Ovary (tissue), 9 donors: ENCODE results near the gene PDE4D. TPM values are rescaled to one million over a fixed set of nuclear protein-coding genes. Genes with fewer than 3 reads are reported as not detected.

ENCODE experiments used
- DNase-seq, 5 donors: peaks; one replicate each; pipeline ENCODE4 v3.0.0-alpha.2; 2019 to 2020
- H3K27ac ChIP-seq, 2 donors: fragments of 200-600 bp; one replicate each; pipeline versions ENCODE4 v1.5.1 to v1.8.0; 2019 to 2022
- H3K27me3 ChIP-seq: fragments of 200-600 bp; one replicate; pipeline ENCODE4 v1.8.0; 2022
- H3K36me3 ChIP-seq: fragments of 200-600 bp; sonication (generic); one replicate; pipeline ENCODE4 v1.5.1; 2019
- H3K4me1 ChIP-seq: one replicate; pipeline ENCODE4 v1.8.1; 2013; ENCODE audit warnings: mild to moderate bottlenecking, moderate library complexity; ENCODE audit not compliant: insufficient read depth
- H3K4me3 ChIP-seq: fragments of 200-600 bp; sonication (generic); one replicate; pipeline ENCODE4 v1.5.1; 2017
- H3K9me3 ChIP-seq, 2 donors: fragments of 200-600 bp in 1 of 2; sonication (generic) in 1 of 2; one replicate each; pipeline versions ENCODE4 v1.5.1 to v1.8.1; 2013 to 2019; ENCODE audit warnings: mild to moderate bottlenecking in 1 of 2, moderate library complexity in 1 of 2
- EP300 ChIP-seq: sonication (generic); formaldehyde crosslinking; IDR thresholded peaks from one replicate; pipeline ENCODE4 v1.6.1; 2017; ENCODE audit warnings: antibody characterized with exemption
- POLR2A ChIP-seq: fragments of 450-650 bp; IDR thresholded peaks from one replicate; pipeline ENCODE4 v1.6.1; 2017; ENCODE audit warnings: antibody characterized with exemption, mild to moderate bottlenecking, moderate library complexity
- WGBS, 3 donors: extraction: QIAGEN DNeasy Blood & Tissue Kit in 1 of 3; methylation state at CpG; one replicate each; pipeline versions ENCODE4 v1.1.5 to v1.1.7; 2013 to 2017; 5-methylcytosine and 5-hydroxymethylcytosine counted together
- intact Hi-C, 4 donors: fragments of 100-400 bp; cut with DNase I; formaldehyde crosslinking; loops; one replicate each; pipeline versions ENCODE4 v1.11.0 to v1.15.1; 2022 to 2023
- polyA plus RNA-seq, 2 donors: library from polyadenylated mRNA; stranded (reverse); fragments of 200-250 nt in 1 of 2; fragments of 350-450 nt in 1 of 2; fragmentation: Illumina TruSeq in 1 of 2; extraction: RNeasy Lipid Tissue Mini Kit (QIAGEN cat#74804) in 1 of 2; gene quantifications; one replicate each; pipeline ENCODE4 v1.2.3, GENCODE V29; 2013 to 2014
- total RNA-seq, 7 donors: library from RNA; depleted of rRNA in 2 of 7; stranded (reverse); fragments of >200 nt in 2 of 7; fragmentation: NEBNext Ultra II Directional in 3 of 7; extraction: Animal tissue kit (Norgen Biotek cat#: 25700) in 3 of 7; gene quantifications; one replicate each; pipeline versions ENCODE4 v1.1.0 to v1.2.4, GENCODE V29; 2016 to 2023
- TF ChIP-seq, protein P1 (sequence below), 3 donors: fragments of 450-650 bp in 2 of 3; fragments of 200-600 bp in 1 of 3; IDR thresholded peaks; one replicate each; pipeline versions ENCODE4 v1.5.1 to v1.8.0; 2016 to 2022; ENCODE audit warnings: antibody characterized with exemption in 3 of 3, mild to moderate bottlenecking in 1 of 3
- donor health status: DM: no; HTN: no; CAD: no; lungs with moderate emphysema.
- donor health status: DM: no; HTN: no; CAD: no.
- donor health status: Bipolar disorder and iron deficiency.
- donor health status: DM: yes; HTN: yes; CAD: no.
- donor health status: DM: no; HTN: no; CAD: no.
- donor health status: DM: yes; HTN: yes; CAD: no.

Gene PDE4D
- total and polyA plus RNA-seq, 9 donors = 1.3 to 67.6 (median 8.4) TPM

DNA sequence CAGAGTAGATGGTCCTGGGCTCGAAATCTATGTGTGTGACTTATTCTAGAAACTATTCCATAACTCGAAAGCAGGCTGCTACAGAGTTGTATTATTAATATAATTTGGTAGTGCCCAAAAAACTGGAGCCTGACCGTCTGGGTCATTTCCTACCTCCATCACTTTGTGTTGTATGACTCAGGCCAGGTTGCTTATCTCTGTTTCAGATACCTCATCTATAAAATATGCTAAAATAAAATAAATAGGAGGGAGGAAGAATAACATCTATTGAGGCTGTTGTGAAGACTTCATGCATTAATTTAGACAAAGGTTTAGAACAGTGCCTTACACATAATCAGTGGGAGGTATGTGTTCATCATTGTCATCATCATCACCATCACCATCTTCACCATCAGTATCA, 57.7 kb downstream of the PDE4D start:
- Histone ChIP-seq H3K36me3 (no peaks in the 10 kb centered on the region), H3K4me1 (no peaks in the 10 kb centered on the region), H3K4me3 (no peak overlapping the region), H3K27me3 (no peaks in the 10 kb centered on the region), H3K27ac (no peak overlapping the region), H3K9me3 (no peaks in the 10 kb centered on the region)
- WGBS, 3 donors = 65 to 78% (median 74%) methylated on average over 3 of the region's 3 CpGs
- DNase-seq = no peak
- no peak for TF ChIP-seq POLR2A
- TF ChIP-seq, protein P1, sequence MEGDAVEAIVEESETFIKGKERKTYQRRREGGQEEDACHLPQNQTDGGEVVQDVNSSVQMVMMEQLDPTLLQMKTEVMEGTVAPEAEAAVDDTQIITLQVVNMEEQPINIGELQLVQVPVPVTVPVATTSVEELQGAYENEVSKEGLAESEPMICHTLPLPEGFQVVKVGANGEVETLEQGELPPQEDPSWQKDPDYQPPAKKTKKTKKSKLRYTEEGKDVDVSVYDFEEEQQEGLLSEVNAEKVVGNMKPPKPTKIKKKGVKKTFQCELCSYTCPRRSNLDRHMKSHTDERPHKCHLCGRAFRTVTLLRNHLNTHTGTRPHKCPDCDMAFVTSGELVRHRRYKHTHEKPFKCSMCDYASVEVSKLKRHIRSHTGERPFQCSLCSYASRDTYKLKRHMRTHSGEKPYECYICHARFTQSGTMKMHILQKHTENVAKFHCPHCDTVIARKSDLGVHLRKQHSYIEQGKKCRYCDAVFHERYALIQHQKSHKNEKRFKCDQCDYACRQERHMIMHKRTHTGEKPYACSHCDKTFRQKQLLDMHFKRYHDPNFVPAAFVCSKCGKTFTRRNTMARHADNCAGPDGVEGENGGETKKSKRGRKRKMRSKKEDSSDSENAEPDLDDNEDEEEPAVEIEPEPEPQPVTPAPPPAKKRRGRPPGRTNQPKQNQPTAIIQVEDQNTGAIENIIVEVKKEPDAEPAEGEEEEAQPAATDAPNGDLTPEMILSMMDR (IDR thresholded peaks at IDR 0.05) = no peak
- intact Hi-C loops = no loop called here

DNA sequence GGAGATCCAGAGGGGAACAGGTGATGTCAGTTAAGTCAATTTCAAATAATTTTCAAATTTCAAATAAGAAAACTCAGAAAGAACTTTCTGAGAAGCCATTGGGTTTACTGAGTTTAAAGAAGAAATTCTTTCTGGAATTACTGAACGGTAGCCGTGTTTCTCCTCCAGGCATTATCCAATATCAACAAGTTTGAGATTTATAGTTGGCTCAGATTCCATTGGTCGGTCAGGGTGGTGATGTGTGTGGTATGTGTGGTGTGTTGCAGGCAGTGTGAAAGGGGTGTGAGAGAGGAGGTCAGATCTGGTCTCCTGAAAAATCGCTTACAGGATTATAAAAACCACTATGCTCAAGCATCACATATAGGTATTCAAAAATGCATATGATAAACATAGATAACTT, 60.1 kb downstream of the PDE4D start:
- intact Hi-C loops = no loop called here

DNA sequence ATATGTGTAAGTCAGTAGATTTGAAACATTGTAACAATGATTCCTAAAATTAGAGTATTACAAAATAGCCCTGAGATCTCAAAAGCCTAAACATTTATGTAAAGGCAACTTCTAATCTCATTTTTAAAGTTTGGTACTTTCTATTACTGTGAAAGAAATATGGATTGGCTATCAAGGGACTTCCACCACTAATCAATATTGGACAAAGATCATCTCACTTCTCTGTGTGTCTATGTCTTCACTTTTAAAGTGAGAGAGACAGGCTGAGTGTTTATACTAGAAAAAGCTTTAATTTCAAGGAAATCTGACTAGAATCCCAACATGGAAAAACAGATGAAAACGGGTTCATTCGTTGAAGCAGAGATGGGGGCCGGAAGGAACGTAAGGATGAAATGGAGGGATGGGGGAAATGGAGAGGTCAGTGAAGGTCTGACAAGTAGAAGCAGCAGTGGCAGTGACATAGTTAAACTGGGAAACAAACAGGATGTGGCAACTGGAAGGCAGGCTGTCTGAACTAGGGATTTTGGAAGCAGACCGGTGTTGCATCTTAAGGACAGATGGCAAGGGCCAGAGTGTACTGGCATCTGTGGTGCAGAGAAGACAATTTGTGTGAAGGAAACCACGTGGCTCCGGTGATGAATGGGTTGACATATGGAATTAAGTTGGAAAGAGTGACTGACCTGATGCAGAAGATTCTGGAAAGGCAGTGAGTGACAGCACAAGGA, 60.8 kb downstream of the PDE4D start:
- 73 to 81% (median 77%) methylated on average over 7 of the region's 7 CpGs for WGBS, 3 donors

More for the DNA sequence above, 60.1 kb downstream of the PDE4D start:
- Histone ChIP-seq H3K9me3 (no peaks in the 10 kb centered on the region), H3K27ac (no peak overlapping the region), H3K36me3 (no peaks in the 10 kb centered on the region), H3K4me1 (no peaks in the 10 kb centered on the region), H3K27me3 (no peaks in the 10 kb centered on the region), H3K4me3 (no peak overlapping the region)
- 51 to 62% (median 57%) methylated on average over 4 of the region's 4 CpGs for WGBS, 3 donors
- no peak for DNase-seq
- TF ChIP-seq POLR2A (no peak), EP300 (no peak)
- TF ChIP-seq, protein P1 (IDR thresholded peaks at IDR 0.05) = no peak

DNA sequence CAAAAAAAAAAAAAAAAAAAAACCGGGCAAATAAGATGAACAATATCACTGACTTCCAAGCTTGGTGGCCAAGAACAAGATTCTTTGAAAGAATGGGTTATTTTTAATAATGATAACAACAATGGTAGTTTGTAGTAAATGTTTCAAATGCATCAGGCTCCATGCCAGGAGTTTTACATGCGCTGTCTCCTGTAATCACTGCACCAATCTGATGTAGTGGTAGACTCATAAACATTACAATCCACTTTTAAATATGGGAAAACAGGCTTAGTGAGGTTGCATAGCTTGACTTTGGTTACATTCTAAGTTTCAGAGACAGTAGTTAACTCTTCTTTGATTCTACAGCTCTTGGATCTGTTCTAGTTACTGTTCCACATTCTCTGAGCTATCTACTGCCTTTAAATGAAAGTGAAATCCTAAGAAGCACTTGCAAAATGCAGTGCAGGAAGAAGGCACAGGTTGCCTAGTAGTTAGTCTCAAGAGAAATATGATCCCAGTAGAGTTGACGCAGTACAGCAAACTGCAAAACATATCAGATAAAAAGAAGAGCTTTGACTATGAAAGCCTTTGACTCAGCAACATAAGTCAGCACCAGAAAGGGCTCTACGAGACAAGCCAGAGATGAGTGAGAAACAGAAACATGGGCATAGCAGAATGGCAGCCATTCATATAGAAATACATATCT, 62.1 kb downstream of the PDE4D start:
- no peak for DNase-seq
- intact Hi-C loops = no loop called here
- no peak overlapping the region for H3K4me3 ChIP-seq
- no peaks in the 10 kb centered on the region for H3K4me1 ChIP-seq
- H3K27ac ChIP-seq = no peak overlapping the region
- H3K36me3 ChIP-seq = no peaks in the 10 kb centered on the region
- TF ChIP-seq, protein P1 (IDR thresholded peaks at IDR 0.05) = no peak
- no peak for TF ChIP-seq POLR2A
- no peak for TF ChIP-seq EP300
- H3K9me3 ChIP-seq = no peaks in the 10 kb centered on the region
- 60 to 66% (median 61%) methylated on average over 4 of the region's 4 CpGs for WGBS, 3 donors
- H3K27me3 ChIP-seq = no peaks in the 10 kb centered on the region

More for the DNA sequence above, 60.8 kb downstream of the PDE4D start:
- H3K36me3 ChIP-seq = no peaks in the 10 kb centered on the region
- no peak for DNase-seq
- H3K27ac ChIP-seq = no peak overlapping the region
- H3K4me3 ChIP-seq = no peak overlapping the region
- intact Hi-C loops = no loop called here
- H3K27me3 ChIP-seq = no peaks in the 10 kb centered on the region
- H3K4me1 ChIP-seq = no peaks in the 10 kb centered on the region
- H3K9me3 ChIP-seq = no peaks in the 10 kb centered on the region
- TF ChIP-seq POLR2A (no peak), EP300 (no peak)
- TF ChIP-seq, protein P1 (IDR thresholded peaks at IDR 0.05) = no peak
